SU-DHL-6 (cell line): ENCODE data around the gene IGF2BP3.

ENCODE experiments used
- H2AFZ ChIP-seq: fragments of 200-600 bp; sonication (generic); 2 replicates; pipeline ENCODE4 v1.6.1; 2014; ENCODE audit warnings: low read depth, mild to moderate bottlenecking, moderate library complexity, mixed read lengths, antibody characterized with exemption, low read length; ENCODE audit not compliant: severe bottlenecking
- H3F3A ChIP-seq: fragments of 200-600 bp; shearing (Covaris generic); 2 replicates; pipeline ENCODE4 v1.6.0; 2016; ENCODE audit warnings: antibody characterized with exemption, mild to moderate bottlenecking; ENCODE audit not compliant: insufficient read depth
- H3K27ac ChIP-seq: fragments of 200-600 bp; sonication (generic); 2 replicates; pipeline ENCODE4 v1.5.1; 2016; ENCODE audit warnings: low read depth, mild to moderate bottlenecking, low read length, moderate library complexity, mixed read lengths
- H3K27me3 ChIP-seq: fragments of 200-600 bp; sonication (generic), shearing (Covaris generic); 2 replicates; pipeline ENCODE4 v1.6.0; 2014; ENCODE audit warnings: mild to moderate bottlenecking, low read length
- H3K36me3 ChIP-seq: fragments of 200-600 bp; sonication (generic); 2 replicates; pipeline ENCODE4 v1.6.1; 2014; ENCODE audit warnings: mild to moderate bottlenecking, low read length, mixed read lengths
- H3K4me2 ChIP-seq: fragments of 300-600, 200-600 bp; shearing (Covaris generic), sonication (generic); 2 replicates; pipeline ENCODE4 v1.6.0; 2014; ENCODE audit warnings: low read length, low read depth, mild to moderate bottlenecking; ENCODE audit not compliant: poor library complexity, severe bottlenecking
- H3K4me3 ChIP-seq: fragments of 200-600 bp; sonication (generic); 2 replicates; pipeline ENCODE4 v1.5.1; 2014; ENCODE audit warnings: antibody characterized with exemption, low read length, mild to moderate bottlenecking, mixed read lengths; ENCODE audit not compliant: insufficient read depth, poor library complexity, severe bottlenecking
- H3K79me2 ChIP-seq: fragments of 200-600 bp; sonication (generic); 2 replicates; pipeline ENCODE4 v1.6.1; 2014; ENCODE audit warnings: mild to moderate bottlenecking, low read length, moderate library complexity; ENCODE audit not compliant: insufficient read depth
- H3K9ac ChIP-seq: fragments of 200-600 bp; sonication (generic); 2 replicates; pipeline ENCODE4 v1.7.0; 2014; ENCODE audit warnings: mild to moderate bottlenecking, low read length
- H3K9me2 ChIP-seq: fragments of 200-600 bp; sonication (generic); replicated peaks from 2 replicates; pipeline ENCODE4 v1.6.1; 2014; ENCODE audit warnings: low read length; ENCODE audit not compliant: insufficient read depth
- H3K9me3 ChIP-seq: fragments of 200-600 bp; sonication (generic); 2 replicates; pipeline ENCODE4 v1.6.1; 2014; ENCODE audit warnings: low read length, mixed read lengths; ENCODE audit not compliant: insufficient read depth
- H4K20me1 ChIP-seq: fragments of 200-600 bp; sonication (generic); 2 replicates; pipeline ENCODE4 v1.6.1; 2014; ENCODE audit warnings: low read depth, mild to moderate bottlenecking, antibody characterized with exemption, low read length, moderate library complexity, mixed read lengths
- CTCF ChIP-seq: fragments of 200-600 bp; sonication (generic); IDR thresholded peaks from one replicate; pipeline ENCODE4 v1.5.1; 2017; ENCODE audit warnings: antibody characterized with exemption, mild to moderate bottlenecking, low read length, moderate library complexity; ENCODE audit not compliant: insufficient read depth, poor library complexity, severe bottlenecking
- EZH2phosphoT487 ChIP-seq: fragments of 200-600 bp; sonication (generic), shearing (Covaris generic); conservative IDR thresholded peaks from 2 replicates; pipeline ENCODE4 v1.6.1; 2018; ENCODE audit warnings: mild to moderate bottlenecking, antibody characterized with exemption, low read length, moderate library complexity, mixed read lengths

Gene IGF2BP3

DNA sequence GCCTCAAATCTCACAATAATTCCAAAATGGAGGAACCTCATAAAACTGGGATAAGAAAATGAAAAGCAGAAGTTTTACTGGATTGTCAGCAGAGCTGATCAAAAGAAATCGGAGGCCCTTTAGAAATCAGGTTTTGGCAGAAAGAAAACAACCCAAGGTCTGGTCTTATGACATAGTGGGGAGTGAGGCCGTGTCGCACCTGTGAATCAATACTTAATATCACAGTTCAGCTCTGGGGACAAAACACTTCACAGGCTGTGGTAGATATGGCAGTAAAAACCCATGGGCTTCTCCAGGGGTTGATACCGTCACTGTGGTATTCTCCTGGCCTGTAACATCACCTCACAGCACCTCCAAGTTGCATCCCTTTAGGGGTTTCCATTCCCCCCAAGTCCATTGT is 177.7 kb downstream of the IGF2BP3 start:
- Histone ChIP-seq H3F3A (no peaks in the 10 kb centered on the region), H3K79me2 (no peaks in the 10 kb centered on the region), H2AFZ (no peak overlapping the region), H3K36me3 (no peaks in the 10 kb centered on the region), H3K27me3 (no peaks in the 10 kb centered on the region), H3K4me2 (no peak overlapping the region), H4K20me1 (no peaks in the 10 kb centered on the region), H3K9ac (no peak overlapping the region), H3K9me2 (no peaks in the 10 kb centered on the region), H3K27ac (no peak overlapping the region), H3K4me3 (no peak overlapping the region), H3K9me3 (no peaks in the 10 kb centered on the region)
- TF ChIP-seq CTCF (no peak), EZH2phosphoT487 (no peak)

DNA sequence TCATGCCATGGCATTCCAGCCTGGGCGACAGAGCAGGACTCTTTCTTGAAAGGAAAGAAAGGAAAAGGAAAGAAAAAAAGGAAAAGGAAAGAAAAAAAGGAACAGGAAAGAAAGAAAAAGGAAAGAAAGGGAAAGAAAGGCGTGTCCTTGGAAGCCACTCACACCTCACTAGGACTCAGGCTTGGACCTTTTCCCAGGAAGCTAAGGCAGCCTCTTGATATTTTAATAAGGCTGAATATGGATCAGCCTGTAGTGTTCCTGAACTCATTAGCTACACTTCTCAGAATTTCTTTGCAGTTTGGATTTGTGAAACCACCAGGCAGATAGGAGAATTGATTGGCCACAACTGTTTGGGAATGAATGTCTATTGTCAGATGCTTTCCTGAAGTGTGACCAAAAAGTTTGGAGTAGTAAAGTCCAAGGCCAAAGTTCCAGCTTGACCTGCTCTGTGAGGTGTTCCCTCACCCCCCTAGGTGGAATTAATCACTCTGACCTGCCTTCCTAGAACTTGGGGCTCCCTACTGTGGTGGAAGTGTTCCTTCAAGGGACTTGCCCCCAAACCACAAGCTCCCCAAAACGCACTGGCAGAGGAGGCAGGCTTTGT is 178.2 kb downstream of the IGF2BP3 start:
- no peaks in the 10 kb centered on the region for H3K36me3 ChIP-seq
- no peak overlapping the region for H3K4me2 ChIP-seq
- no peak overlapping the region for H2AFZ ChIP-seq
- H3K9me3 ChIP-seq: no peaks in the 10 kb centered on the region
- no peaks in the 10 kb centered on the region for H4K20me1 ChIP-seq
- H3K27ac ChIP-seq: no peak overlapping the region
- TF ChIP-seq CTCF (no peak), EZH2phosphoT487 (no peak)
- H3K79me2 ChIP-seq: no peaks in the 10 kb centered on the region
- H3K4me3 ChIP-seq: no peak overlapping the region
- H3K27me3 ChIP-seq: no peaks in the 10 kb centered on the region
- no peaks in the 10 kb centered on the region for H3F3A ChIP-seq
- no peaks in the 10 kb centered on the region for H3K9me2 ChIP-seq
- H3K9ac ChIP-seq: no peak overlapping the region

DNA sequence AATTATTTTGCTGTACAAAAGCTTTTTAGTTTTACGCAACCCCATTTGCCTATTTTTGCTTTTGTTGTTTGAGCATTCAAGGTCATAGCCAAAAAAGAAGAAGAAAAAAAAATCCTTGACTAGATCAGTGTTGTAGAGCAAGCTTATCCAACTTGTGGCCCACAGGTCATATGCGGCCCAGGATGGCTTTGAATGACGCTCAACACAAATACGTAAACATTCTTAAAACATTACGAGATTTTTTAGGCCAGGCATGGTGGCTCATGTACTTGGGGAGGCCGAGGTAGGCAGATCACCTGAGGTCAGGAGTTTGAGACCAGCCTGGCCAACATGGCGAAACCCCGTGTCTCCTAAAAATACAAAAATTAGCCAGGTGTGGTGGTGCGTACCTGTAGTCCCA is 179.3 kb downstream of the IGF2BP3 start:
- Histone ChIP-seq H4K20me1 (no peaks in the 10 kb centered on the region), H2AFZ (no peak overlapping the region), H3K4me2 (no peak overlapping the region), H3K9ac (no peak overlapping the region), H3K27me3 (no peaks in the 10 kb centered on the region), H3K9me3 (no peaks in the 10 kb centered on the region), H3K27ac (no peak overlapping the region), H3K9me2 (no peaks in the 10 kb centered on the region), H3K36me3 (no peaks in the 10 kb centered on the region), H3F3A (no peaks in the 10 kb centered on the region), H3K79me2 (no peaks in the 10 kb centered on the region), H3K4me3 (no peak overlapping the region)
- no peak for TF ChIP-seq EZH2phosphoT487
- TF ChIP-seq CTCF: no peak
